ENCODE results near the gene EIF2S3. TPM values are rescaled to one million over a fixed set of nuclear protein-coding genes. Genes with fewer than 3 reads are reported as not detected.
"Not testable (repeated sequence)": the region's sequence is repeated elsewhere in the genome, so short reads cannot be mapped to it uniquely, and the experiment has no call there.

EIF2S3 gene
- total and polyA plus RNA-seq, 2 donors (not counting 1 experiment from before 2014, with no cell fraction given) = 125 to 272 TPM

DNA sequence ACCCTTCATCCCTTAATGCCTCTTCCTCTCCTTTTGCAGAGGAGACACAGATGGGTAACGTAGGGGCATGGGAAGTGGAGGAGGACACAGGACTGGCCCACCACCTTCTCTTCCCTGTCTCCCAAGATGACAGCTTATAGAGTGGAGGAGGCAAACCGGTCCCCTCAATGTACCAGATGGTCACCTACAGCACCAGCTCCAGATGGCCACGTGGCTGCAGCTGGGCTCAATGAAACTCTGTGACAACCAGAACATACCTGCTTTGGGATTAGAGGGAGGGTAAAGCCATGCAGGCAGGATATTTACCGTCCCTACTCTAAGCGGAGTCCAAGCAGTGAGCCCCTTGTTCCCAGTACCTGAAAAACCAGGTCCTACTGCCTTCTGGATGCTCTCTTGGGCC is 20.3 kb upstream of the EIF2S3 start:
- no peak overlapping the region for H3K27ac Mint-ChIP-seq
- Histone ChIP-seq H3K27me3 (replicated peaks in 1 of 4; ENCODE audit: control extremely low read depth in 1 of 4, control insufficient read depth in 3 of 4, insufficient read depth in 4 of 4, low read length in 3 of 4) (no peaks in the 10 kb centered on the region), H2AFZ (ENCODE audit: insufficient read depth, low read depth, low read length, poor library complexity, severe bottlenecking) (no peak overlapping the region), H3K4me3 (ENCODE audit: control extremely low read depth in 1 of 5, extremely low read depth in 1 of 5, insufficient read depth in 1 of 5, low read depth in 2 of 5, low read length in 4 of 5) (no peak overlapping the region), H3K4me2 (replicated peaks; ENCODE audit: low read depth, low read length, poor library complexity, severe bottlenecking) (no peak overlapping the region), H3K79me2 (ENCODE audit: control insufficient read depth, insufficient read depth, low read length) (no peaks in the 10 kb centered on the region), H3K36me3 (replicated peaks in 1 of 2; ENCODE audit: control extremely low read depth in 1 of 2, control insufficient read depth in 1 of 2, extremely low read depth in 1 of 2, insufficient read depth in 2 of 2, low read length in 1 of 2) (no peaks in the 10 kb centered on the region), H3K27ac (ENCODE audit: low read length in 2 of 2) (no peak overlapping the region), H3K4me1 (ENCODE audit: control insufficient read depth in 2 of 2, insufficient read depth in 2 of 2, low read length in 2 of 2) (no peaks in the 10 kb centered on the region), H3K9ac (ENCODE audit: low read length) (no peak overlapping the region), H3K9me3 (ENCODE audit: control extremely low read depth in 1 of 3, control insufficient read depth in 2 of 3, insufficient read depth in 1 of 3, low read length in 2 of 3) (no peaks in the 10 kb centered on the region), H4K20me1 (ENCODE audit: control insufficient read depth, insufficient read depth, low read length, poor library complexity, severe bottlenecking) (no peaks in the 10 kb centered on the region)
- no peak for DNase-seq
- H3K4me1 Mint-ChIP-seq = no peaks in the 10 kb centered on the region
- H3K9me3 Mint-ChIP-seq (ENCODE audit: insufficient read depth) = no peaks in the 10 kb centered on the region
- H3K4me3 Mint-ChIP-seq = no peak overlapping the region
- TF ChIP-seq EZH2 (IDR thresholded peaks at IDR 0.05; ENCODE audit: borderline replicate concordance, insufficient read depth, low read depth, low read length, poor library complexity, severe bottlenecking) (no peak), CTCF (IDR thresholded peaks at IDR 0.05) (no peak)
- CTCF ChIA-PET = no interaction called here
- ATAC-seq (ENCODE audit: low read depth) = no peak
- WGBS (ENCODE audit: insufficient coverage) = 60% methylated on average over 1 of the region's 5 CpGs
- no peaks in the 10 kb centered on the region for H3K27me3 Mint-ChIP-seq
- intact Hi-C loops (cut with micrococcal nuclease) = no loop called here
- POLR2A ChIA-PET = no interaction called here

- 92% methylated on average over 2 of the region's 4 CpGs for WGBS (ENCODE audit: insufficient coverage)
- CTCF ChIA-PET = no interaction called here
- no peak overlapping the region for H3K4me3 Mint-ChIP-seq
- DNase-seq = no peak
- no peaks in the 10 kb centered on the region for H3K9me3 Mint-ChIP-seq (ENCODE audit: insufficient read depth)
- Histone ChIP-seq H3K27ac (ENCODE audit: low read length in 2 of 2) (no peak overlapping the region), H3K36me3 (replicated peaks in 1 of 2; ENCODE audit: control extremely low read depth in 1 of 2, control insufficient read depth in 1 of 2, extremely low read depth in 1 of 2, insufficient read depth in 2 of 2, low read length in 1 of 2) (no peaks in the 10 kb centered on the region), H4K20me1 (ENCODE audit: control insufficient read depth, insufficient read depth, low read length, poor library complexity, severe bottlenecking) (no peaks in the 10 kb centered on the region), H3K4me1 (ENCODE audit: control insufficient read depth in 2 of 2, insufficient read depth in 2 of 2, low read length in 2 of 2) (no peaks in the 10 kb centered on the region), H3K4me2 (replicated peaks; ENCODE audit: low read depth, low read length, poor library complexity, severe bottlenecking) (no peak overlapping the region), H3K9ac (ENCODE audit: low read length) (no peak overlapping the region), H3K9me3 (ENCODE audit: control extremely low read depth in 1 of 3, control insufficient read depth in 2 of 3, insufficient read depth in 1 of 3, low read length in 2 of 3) (no peaks in the 10 kb centered on the region), H3K27me3 (replicated peaks in 1 of 4; ENCODE audit: control extremely low read depth in 1 of 4, control insufficient read depth in 3 of 4, insufficient read depth in 4 of 4, low read length in 3 of 4) (no peaks in the 10 kb centered on the region), H2AFZ (ENCODE audit: insufficient read depth, low read depth, low read length, poor library complexity, severe bottlenecking) (no peak overlapping the region), H3K4me3 (ENCODE audit: control extremely low read depth in 1 of 5, extremely low read depth in 1 of 5, insufficient read depth in 1 of 5, low read depth in 2 of 5, low read length in 4 of 5) (no peak overlapping the region), H3K79me2 (ENCODE audit: control insufficient read depth, insufficient read depth, low read length) (no peaks in the 10 kb centered on the region)
- no peaks in the 10 kb centered on the region for H3K4me1 Mint-ChIP-seq
- no peak for ATAC-seq (ENCODE audit: low read depth)
- intact Hi-C loops (cut with micrococcal nuclease) = no loop called here
- TF ChIP-seq CTCF (IDR thresholded peaks at IDR 0.05) (no peak), EZH2 (IDR thresholded peaks at IDR 0.05; ENCODE audit: borderline replicate concordance, insufficient read depth, low read depth, low read length, poor library complexity, severe bottlenecking) (no peak)
- no peaks in the 10 kb centered on the region for H3K27me3 Mint-ChIP-seq
- POLR2A ChIA-PET = no interaction called here
- no peak overlapping the region for H3K27ac Mint-ChIP-seq
Measured at GRCh38 chrX:24037729-24038128, 17.0 kb upstream of the EIF2S3 start.

DNA sequence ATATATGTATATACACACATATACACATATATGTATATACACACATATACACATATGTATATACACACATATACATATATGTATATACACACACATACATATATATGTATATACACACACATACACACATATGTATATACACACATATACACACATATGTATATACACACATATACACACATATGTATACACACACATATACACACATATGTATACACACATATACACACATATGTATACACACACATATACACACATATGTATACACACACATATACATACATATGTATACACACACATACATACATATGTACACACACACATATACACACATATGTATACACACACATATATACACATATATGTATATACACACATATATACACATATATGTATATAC is 8.7 kb upstream of the EIF2S3 start:
- CTCF ChIA-PET; H3K27ac Mint-ChIP-seq; H3K27ac ChIP-seq (ENCODE audit: low read length in 2 of 2); H3K36me3 ChIP-seq (replicated peaks in 1 of 2; ENCODE audit: control extremely low read depth in 1 of 2, control insufficient read depth in 1 of 2, extremely low read depth in 1 of 2, insufficient read depth in 2 of 2, low read length in 1 of 2); H3K9ac ChIP-seq (ENCODE audit: low read length); H3K9me3 Mint-ChIP-seq (ENCODE audit: insufficient read depth); DNase-seq; H3K27me3 Mint-ChIP-seq; H3K9me3 ChIP-seq (ENCODE audit: control extremely low read depth in 1 of 3, control insufficient read depth in 2 of 3, insufficient read depth in 1 of 3, low read length in 2 of 3); H3K79me2 ChIP-seq (ENCODE audit: control insufficient read depth, insufficient read depth, low read length); H3K4me2 ChIP-seq (replicated peaks; ENCODE audit: low read depth, low read length, poor library complexity, severe bottlenecking); POLR2A ChIA-PET; H3K4me3 ChIP-seq (ENCODE audit: control extremely low read depth in 1 of 5, extremely low read depth in 1 of 5, insufficient read depth in 1 of 5, low read depth in 2 of 5, low read length in 4 of 5); H4K20me1 ChIP-seq (ENCODE audit: control insufficient read depth, insufficient read depth, low read length, poor library complexity, severe bottlenecking); intact Hi-C loops (cut with micrococcal nuclease); ATAC-seq (ENCODE audit: low read depth); H3K4me1 ChIP-seq (ENCODE audit: control insufficient read depth in 2 of 2, insufficient read depth in 2 of 2, low read length in 2 of 2); H3K4me3 Mint-ChIP-seq; H3K4me1 Mint-ChIP-seq; H2AFZ ChIP-seq (ENCODE audit: insufficient read depth, low read depth, low read length, poor library complexity, severe bottlenecking); H3K27me3 ChIP-seq (replicated peaks in 1 of 4; ENCODE audit: control extremely low read depth in 1 of 4, control insufficient read depth in 3 of 4, insufficient read depth in 4 of 4, low read length in 3 of 4): not testable (repeated sequence)

All from B cell (primary cell).